ENCODE data around the gene TMPO.
"Not testable (repeated sequence)": the region's sequence is repeated elsewhere in the genome, so short reads cannot be mapped to it uniquely, and the experiment has no call there.

The TMPO gene

GRCh38 chr12:98515287-98516110 lies at the start of gene TMPO:
Gene TMPO, plus strand, starts transcription at chr12:98515590. Its CDS starts 278 bp downstream, at chr12:98515868.
- peak; percentile 98 for DNase-seq

GRCh38 chr12:98465950-98466602 lies 49.3 kb upstream of the TMPO start:
- no peak for DNase-seq

- no peak for DNase-seq
Measured at GRCh38 chr12:98466640-98467400, 48.6 kb upstream of the TMPO start.

- no peak for DNase-seq
Measured at GRCh38 chr12:98469109-98469508, 46.3 kb upstream of the TMPO start.

- no peak for DNase-seq
Measured at GRCh38 chr12:98470469-98471082, 44.8 kb upstream of the TMPO start.

- no peak for DNase-seq
Measured at GRCh38 chr12:98471085-98471484, 44.3 kb upstream of the TMPO start.

- no peak for DNase-seq
Measured at GRCh38 chr12:98475565-98475908, 39.9 kb upstream of the TMPO start.

- no peak for DNase-seq
Measured at GRCh38 chr12:98478606-98479005, 36.8 kb upstream of the TMPO start.

- no peak for DNase-seq
Measured at GRCh38 chr12:98483621-98484503, 31.5 kb upstream of the TMPO start.

GRCh38 chr12:98485792-98486340 lies 29.5 kb upstream of the TMPO start:
- no peak for DNase-seq

GRCh38 chr12:98488416-98488815 lies 27.0 kb upstream of the TMPO start:
- DNase-seq, result not testable (repeated sequence)

GRCh38 chr12:98489176-98489575 lies 26.2 kb upstream of the TMPO start:
- no peak for DNase-seq

- DNase-seq, result peak; percentile 97
Measured at GRCh38 chr12:98490501-98491453, 24.6 kb upstream of the TMPO start.

GRCh38 chr12:98492580-98493140 lies 22.7 kb upstream of the TMPO start:
- no peak for DNase-seq

- not testable (repeated sequence) for DNase-seq
Measured at GRCh38 chr12:98501266-98501629, 14.1 kb upstream of the TMPO start.

GRCh38 chr12:98503342-98503591 lies 12.1 kb upstream of the TMPO start:
- peak; percentile 99 for DNase-seq

- DNase-seq, result peak; percentile 99
Measured at GRCh38 chr12:98503592-98504367, 11.6 kb upstream of the TMPO start.

- no peak for DNase-seq
Measured at GRCh38 chr12:98504368-98504617, 11.1 kb upstream of the TMPO start.

GRCh38 chr12:98509063-98509462 lies 6.3 kb upstream of the TMPO start:
- DNase-seq, result no peak

- DNase-seq, result not testable (repeated sequence)
Measured at GRCh38 chr12:98511806-98512205, 3.6 kb upstream of the TMPO start.

Data from T1000 (cell line).